Measurements from ENCODE around the gene SCN1B. TPM values are rescaled to one million over a fixed set of nuclear protein-coding genes. Genes with fewer than 3 reads are reported as not detected.

Gene SCN1B
- total RNA-seq, 2 experiments from 2014 or later, result 0.63 to 0.90 TPM

GRCh38 chr19:35021016-35021415, 9.3 kb upstream of the SCN1B start:
- H3K36me3 Mint-ChIP-seq (ENCODE audit: low read depth), result peaks cover 54% of the 10 kb centered on the region
- no peak overlapping the region for H3K27ac Mint-ChIP-seq
- H3K4me3 Mint-ChIP-seq, result no peak overlapping the region

GRCh38 chr19:35021596-35021995, 8.7 kb upstream of the SCN1B start:
- H3K4me3 Mint-ChIP-seq, result no peak overlapping the region
- ChIA-PET CTCF (interaction anchor here (1.5 to 1.9 kb wide), 2 partner anchors 9 to 23 kb away, joined by 5 to 6 read pairs; no protein-coding TSS in a partner anchor), POLR2A (interaction anchor here (0.7 to 1.8 kb wide), 4 partner anchors 8 to 49 kb away, joined by 3 to 7 read pairs (median 4); partner anchors contain the start of gene SCN1B)
- no peaks in the 10 kb centered on the region for H3K27me3 Mint-ChIP-seq
- intact Hi-C loops (cut with micrococcal nuclease), result no loop called here
- peaks cover 56% of the 10 kb centered on the region for H3K36me3 Mint-ChIP-seq (ENCODE audit: low read depth)
- ATAC-seq, result no peak
- H3K27ac Mint-ChIP-seq, result no peak overlapping the region
- H3K4me1 Mint-ChIP-seq (ENCODE audit: low read depth), result no peaks in the 10 kb centered on the region
- no peaks in the 10 kb centered on the region for H3K9me3 Mint-ChIP-seq
- no peak for DNase-seq
- no peak for TF ChIP-seq CTCF (IDR thresholded peaks at IDR 0.05)

More at GRCh38 chr19:35021016-35021415, 9.3 kb upstream of the SCN1B start:
- DNase-seq (no peak), ATAC-seq (no peak)
- POLR2A ChIA-PET, result interaction anchor here (0.8 to 1.8 kb wide), 3 partner anchors 9 to 42 kb away, joined by 3 to 7 read pairs (median 3); partner anchors contain the start of gene SCN1B
- Mint-ChIP-seq H3K4me1 (ENCODE audit: low read depth) (no peaks in the 10 kb centered on the region), H3K9me3 (no peaks in the 10 kb centered on the region), H3K27me3 (no peaks in the 10 kb centered on the region)
- CTCF ChIA-PET, result interaction anchor here (1.5 to 1.9 kb wide), 2 partner anchors 8 to 23 kb away, joined by 5 to 6 read pairs; no protein-coding TSS in a partner anchor
- intact Hi-C loops (cut with micrococcal nuclease), result no loop called here
- TF ChIP-seq CTCF (IDR thresholded peaks at IDR 0.05), result no peak

- H3K4me1 Mint-ChIP-seq (ENCODE audit: low read depth), result no peaks in the 10 kb centered on the region
- intact Hi-C loops (cut with micrococcal nuclease), result no loop called here
- no peak overlapping the region for H3K27ac Mint-ChIP-seq
- ChIA-PET CTCF (interaction anchor here (1.2 to 1.9 kb wide), 2 partner anchors 22 to 50 kb away, joined by 4 to 5 read pairs; no protein-coding TSS in a partner anchor), POLR2A (interaction anchor here (1.2 to 1.8 kb wide), 3 partner anchors 8 to 21 kb away, joined by 3 to 7 read pairs (median 3); no protein-coding TSS in a partner anchor)
- no peaks in the 10 kb centered on the region for H3K9me3 Mint-ChIP-seq
- ATAC-seq, result no peak
- H3K27me3 Mint-ChIP-seq, result no peaks in the 10 kb centered on the region
- no peak for TF ChIP-seq CTCF (IDR thresholded peaks at IDR 0.05)
- no peak overlapping the region for H3K4me3 Mint-ChIP-seq
- DNase-seq, result no peak
- peaks cover 53% of the 10 kb centered on the region for H3K36me3 Mint-ChIP-seq (ENCODE audit: low read depth)
Observed at GRCh38 chr19:35022460-35022859, 7.8 kb upstream of the SCN1B start.

GRCh38 chr19:35023428-35023827, 6.8 kb upstream of the SCN1B start:
- H3K4me1 Mint-ChIP-seq (ENCODE audit: low read depth), result peaks cover 2% of the 10 kb centered on the region
- no peaks in the 10 kb centered on the region for H3K9me3 Mint-ChIP-seq
- ATAC-seq (no peak), DNase-seq (no peak)
- H3K27me3 Mint-ChIP-seq, result no peaks in the 10 kb centered on the region
- H3K27ac Mint-ChIP-seq, result no peak overlapping the region
- CTCF ChIA-PET, result no interaction called here
- TF ChIP-seq CTCF (IDR thresholded peaks at IDR 0.05), result no peak
- intact Hi-C loops (cut with micrococcal nuclease), result no loop called here
- POLR2A ChIA-PET, result interaction anchor here (1.2 kb wide), 2 partner anchors 9 to 13 kb away, joined by 3 read pairs; no protein-coding TSS in a partner anchor
- H3K36me3 Mint-ChIP-seq (ENCODE audit: low read depth), result peaks cover 47% of the 10 kb centered on the region
- H3K4me3 Mint-ChIP-seq, result no peak overlapping the region

- ATAC-seq (no peak), DNase-seq (no peak)
- Mint-ChIP-seq H3K9me3 (no peaks in the 10 kb centered on the region), H3K4me1 (ENCODE audit: low read depth) (peaks cover 3% of the 10 kb centered on the region), H3K36me3 (ENCODE audit: low read depth) (peaks cover 45% of the 10 kb centered on the region), H3K4me3 (no peak overlapping the region), H3K27ac (no peak overlapping the region), H3K27me3 (no peaks in the 10 kb centered on the region)
- no peak for TF ChIP-seq CTCF (IDR thresholded peaks at IDR 0.05)
- POLR2A ChIA-PET, result no interaction called here
- CTCF ChIA-PET, result interaction anchor here (1.7 kb wide), 1 partner anchor 51 kb away, joined by 5 read pairs; no protein-coding TSS in a partner anchor
- intact Hi-C loops (cut with micrococcal nuclease), result no loop called here
Observed at GRCh38 chr19:35024095-35024494, 6.2 kb upstream of the SCN1B start.

Measured in activated CD8-positive, alpha-beta T cell treated with anti-CD3 and anti-CD28 coated beads for 36 hours (primary cell).